VCaP (cell line): Measurements from ENCODE around the gene HNF1B.

Experiments used
- H3K27ac ChIP-seq: fragments of 450-650 bp; 2 replicates; pipeline ENCODE4 v1.5.1; 2017
- TF ChIP-seq, protein P1 (sequence below): fragments of 450-650 bp; conservative IDR thresholded peaks from 2 replicates; pipeline ENCODE4 v1.5.1; 2017; ENCODE audit warnings: mild to moderate bottlenecking, moderate library complexity

HNF1B gene

DNA sequence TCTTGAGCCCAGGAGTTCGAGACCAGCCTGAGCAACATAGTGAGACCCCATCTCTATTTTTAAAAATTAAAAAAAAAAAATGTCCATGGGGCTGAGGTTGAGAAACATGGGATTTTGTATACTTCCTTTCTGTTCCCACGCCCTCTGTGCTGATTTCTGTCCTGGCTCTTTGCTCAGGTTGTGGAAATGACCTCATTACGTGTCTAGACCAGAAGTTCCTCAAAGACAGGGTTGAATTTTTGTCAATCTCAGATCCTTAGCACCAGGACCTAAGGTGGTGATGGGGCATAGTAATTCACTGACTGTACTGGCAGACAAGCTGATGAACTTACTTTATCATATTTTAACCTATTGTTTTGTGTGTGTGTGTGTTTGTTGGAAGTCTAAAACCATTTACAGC, 11.2 kb upstream of the HNF1B start:
- no peak overlapping the region for H3K27ac ChIP-seq
- TF ChIP-seq, protein P1, sequence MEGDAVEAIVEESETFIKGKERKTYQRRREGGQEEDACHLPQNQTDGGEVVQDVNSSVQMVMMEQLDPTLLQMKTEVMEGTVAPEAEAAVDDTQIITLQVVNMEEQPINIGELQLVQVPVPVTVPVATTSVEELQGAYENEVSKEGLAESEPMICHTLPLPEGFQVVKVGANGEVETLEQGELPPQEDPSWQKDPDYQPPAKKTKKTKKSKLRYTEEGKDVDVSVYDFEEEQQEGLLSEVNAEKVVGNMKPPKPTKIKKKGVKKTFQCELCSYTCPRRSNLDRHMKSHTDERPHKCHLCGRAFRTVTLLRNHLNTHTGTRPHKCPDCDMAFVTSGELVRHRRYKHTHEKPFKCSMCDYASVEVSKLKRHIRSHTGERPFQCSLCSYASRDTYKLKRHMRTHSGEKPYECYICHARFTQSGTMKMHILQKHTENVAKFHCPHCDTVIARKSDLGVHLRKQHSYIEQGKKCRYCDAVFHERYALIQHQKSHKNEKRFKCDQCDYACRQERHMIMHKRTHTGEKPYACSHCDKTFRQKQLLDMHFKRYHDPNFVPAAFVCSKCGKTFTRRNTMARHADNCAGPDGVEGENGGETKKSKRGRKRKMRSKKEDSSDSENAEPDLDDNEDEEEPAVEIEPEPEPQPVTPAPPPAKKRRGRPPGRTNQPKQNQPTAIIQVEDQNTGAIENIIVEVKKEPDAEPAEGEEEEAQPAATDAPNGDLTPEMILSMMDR: no peak

DNA sequence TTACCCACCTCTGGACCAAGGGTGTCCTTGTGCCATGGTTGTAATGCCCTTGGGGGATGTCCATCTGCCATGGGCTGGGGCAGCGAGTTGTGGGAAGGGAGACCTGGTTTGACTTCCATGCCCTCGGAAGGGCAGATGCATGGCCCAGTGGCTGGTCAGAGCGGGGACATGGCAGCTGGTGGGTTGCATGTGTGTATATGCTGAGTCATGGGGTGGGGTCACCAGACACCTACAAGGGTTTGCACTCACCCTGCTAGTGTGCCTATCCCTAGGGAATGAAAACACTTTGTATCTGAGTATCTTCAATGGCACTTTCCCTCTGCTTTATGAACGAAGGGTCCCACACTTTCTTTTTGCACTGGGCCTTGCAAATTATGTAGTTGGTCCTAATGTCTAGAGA, 10.6 kb upstream of the HNF1B start:
- H3K27ac ChIP-seq: no peak overlapping the region
- TF ChIP-seq, protein P1: no peak

GRCh38 chr17:37754363-37754762, 9.5 kb upstream of the HNF1B start:
- TF ChIP-seq, protein P1: no peak
- H3K27ac ChIP-seq: no peak overlapping the region

DNA sequence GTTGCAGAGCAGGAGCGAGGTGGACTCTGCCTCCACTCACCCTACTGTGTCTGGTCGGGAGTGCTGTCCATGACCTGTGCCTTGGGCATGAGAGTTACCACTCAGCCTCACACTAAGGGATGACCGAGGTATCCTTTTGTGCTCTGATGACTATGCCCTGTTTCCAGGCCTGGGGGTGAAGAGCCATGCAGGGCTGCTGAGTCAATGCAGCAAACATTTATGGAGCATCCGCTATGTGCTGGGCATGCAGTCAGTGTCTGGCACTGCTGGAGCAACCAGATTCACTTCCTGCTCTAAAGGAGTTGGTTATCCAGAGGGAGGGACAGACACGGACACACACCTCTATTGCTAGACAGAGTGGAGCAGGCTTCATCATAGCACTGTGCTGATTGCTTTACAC, 7.6 kb upstream of the HNF1B start:
- H3K27ac ChIP-seq: peak overlapping the region; percentile 25; the same call in 1 of the 2 replicates
- TF ChIP-seq, protein P1: no peak

DNA sequence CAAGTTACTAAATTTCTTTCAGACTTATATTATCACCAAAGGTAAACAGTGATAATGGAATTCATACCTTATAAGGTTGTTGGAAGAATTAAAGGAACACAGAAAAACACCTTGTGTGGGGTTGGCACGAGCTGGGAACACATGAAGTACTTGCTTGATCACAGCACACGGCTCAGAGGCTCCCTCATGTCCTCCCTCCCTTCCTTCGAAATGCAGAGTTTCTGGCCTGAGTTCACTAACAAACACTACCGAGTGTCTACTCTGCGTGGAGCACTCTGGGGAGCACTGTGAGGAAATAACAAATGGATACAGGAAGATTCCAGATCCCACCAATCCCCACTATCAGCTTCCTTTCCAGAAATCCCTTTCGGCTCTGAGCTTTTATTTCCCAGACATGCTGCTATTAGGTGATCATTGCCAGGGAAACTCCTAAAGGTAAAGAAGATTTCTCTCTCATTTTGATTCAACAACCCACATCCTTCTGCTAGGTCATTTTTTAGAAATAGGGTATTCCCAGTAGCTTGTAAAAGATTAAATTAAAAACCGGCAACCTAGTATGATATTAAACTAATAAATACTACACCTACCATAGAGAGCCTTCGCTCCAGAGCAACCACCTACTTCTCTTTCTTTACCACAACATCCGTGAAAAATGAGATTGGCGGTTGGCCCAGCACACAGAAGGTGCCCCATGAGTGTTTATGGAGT, 6.1 kb upstream of the HNF1B start:
- TF ChIP-seq, protein P1: no peak
- peak overlapping the region; percentile 25; the same call in 1 of the 2 replicates for H3K27ac ChIP-seq

DNA sequence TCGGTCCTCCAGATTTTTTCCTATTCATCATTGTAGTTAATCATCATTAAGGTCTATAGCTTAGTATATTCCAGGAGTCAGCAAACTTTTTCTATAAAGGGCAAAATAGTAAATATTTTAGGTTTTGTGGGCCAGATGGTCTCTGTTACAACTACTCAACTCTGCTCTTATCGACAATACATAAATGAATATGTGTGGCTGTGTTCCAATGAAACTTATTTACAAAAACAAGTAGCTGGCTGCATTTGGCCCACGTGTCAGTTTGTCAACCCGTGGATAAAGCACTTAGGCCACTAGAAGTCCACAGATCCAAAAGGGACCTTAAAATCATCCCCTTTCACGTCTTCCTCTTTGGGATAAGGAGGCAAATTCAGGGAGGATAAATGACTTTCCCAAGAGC, 5.4 kb upstream of the HNF1B start:
- no peak overlapping the region for H3K27ac ChIP-seq
- TF ChIP-seq, protein P1: no peak

GRCh38 chr17:37747222-37747621, 2.4 kb upstream of the HNF1B start:
- H3K27ac ChIP-seq: no peak overlapping the region
- TF ChIP-seq, protein P1: no peak
